ACC112 (cell line): ENCODE measurements around the gene MAGIX.
"Not testable (repeated sequence)": the region's sequence is repeated elsewhere in the genome, so short reads cannot be mapped to it uniquely, and the experiment has no call there.

Source experiments
- H2AFZ ChIP-seq: fragments of 200-600 bp; sonication (generic); one replicate; pipeline ENCODE4 v1.6.0; 2017; ENCODE audit warnings: antibody characterized with exemption, low read length; ENCODE audit not compliant: unreplicated experiment
- H3K27ac ChIP-seq: fragments of 200-600 bp; sonication (generic); 2 replicates; pipeline ENCODE4 v1.5.1; 2014; ENCODE audit warnings: low read depth, mild to moderate bottlenecking, antibody characterized with exemption, low read length, moderate library complexity
- H3K27me3 ChIP-seq: fragments of 200-600 bp; sonication (generic); 2 replicates; pipeline ENCODE4 v1.6.1; 2014; ENCODE audit warnings: mild to moderate bottlenecking, antibody characterized with exemption, low read length, moderate library complexity, mixed read lengths; ENCODE audit not compliant: insufficient read depth
- H3K36me3 ChIP-seq: fragments of 200-600 bp; sonication (generic); 2 replicates; pipeline ENCODE4 v1.6.1; 2016; ENCODE audit warnings: mild to moderate bottlenecking, antibody characterized with exemption, low read length, moderate library complexity, mixed read lengths; ENCODE audit not compliant: insufficient read depth
- H3K4me1 ChIP-seq: fragments of 200-600 bp; sonication (generic); one replicate; pipeline ENCODE4 v1.6.1; 2016; ENCODE audit warnings: low read length, mixed read lengths; ENCODE audit not compliant: insufficient read depth, unreplicated experiment, control insufficient read depth
- H3K4me3 ChIP-seq: fragments of 200-600 bp; sonication (generic); 2 replicates; pipeline ENCODE4 v1.5.1; 2014; ENCODE audit warnings: mild to moderate bottlenecking, low read depth, low read length
- H3K79me2 ChIP-seq: fragments of 200-600 bp; sonication (generic); one replicate; pipeline ENCODE4 v1.6.0; 2016; ENCODE audit warnings: low read length; ENCODE audit not compliant: control insufficient read depth, unreplicated experiment, insufficient read depth

The MAGIX gene

DNA sequence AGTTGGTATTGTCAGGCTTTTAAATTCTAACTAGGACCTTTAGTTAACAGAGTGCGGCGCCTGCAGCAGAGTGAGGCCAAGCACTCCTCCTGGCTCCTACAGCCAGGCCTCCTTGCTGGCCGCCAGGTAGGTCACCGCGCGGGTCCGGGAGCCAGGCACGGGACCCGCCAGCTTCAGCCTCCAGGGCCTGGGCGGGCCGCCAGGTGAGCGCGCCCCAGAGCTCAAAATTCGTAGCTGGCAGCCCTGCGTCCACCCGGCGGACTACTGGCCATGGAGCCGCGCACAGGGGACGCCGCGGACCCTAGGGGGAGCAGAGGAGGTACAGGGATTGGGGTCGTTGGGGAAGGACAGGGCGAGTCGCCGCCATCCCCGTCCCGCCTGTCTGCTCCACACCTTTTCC lies at the start of gene MAGIX:
Gene MAGIX (plus strand): TSS at position 139 of the 400 bp plus-strand sequence. CDS start 132 bp downstream, at position 271.
- Histone ChIP-seq H3K27ac (no peak within 1 kb of the TSS), H3K4me3 (peak within 1 kb of the TSS; percentile 74), H2AFZ (peak within 1 kb of the TSS; percentile 50), H3K79me2 (no peaks in the 10 kb centered on the region), H3K36me3 (no peaks in the 10 kb centered on the region), H3K4me1 (no peaks in the 10 kb centered on the region), H3K27me3 (no peaks in the 10 kb centered on the region)

DNA sequence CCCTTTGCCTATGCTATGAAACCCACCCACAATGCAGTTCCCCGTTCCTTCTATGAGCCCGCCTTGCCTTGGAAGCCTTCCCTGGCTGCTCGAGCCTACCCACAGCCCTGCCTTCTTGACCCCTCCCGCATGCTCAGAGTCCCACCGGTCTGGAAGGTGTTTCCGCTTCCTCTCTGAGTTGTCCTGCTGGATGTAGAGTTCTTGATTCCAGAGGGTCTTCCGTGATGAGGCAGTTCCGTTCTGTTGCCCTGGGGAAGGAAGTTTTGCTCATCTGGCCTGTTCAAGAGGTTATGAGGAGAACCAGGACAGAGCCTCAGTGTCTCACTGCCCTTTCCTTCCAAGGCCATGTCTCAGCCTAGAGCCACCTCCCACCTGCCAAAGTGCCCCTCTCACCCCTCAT lies 46.5 kb upstream of the MAGIX start:
- Histone ChIP-seq H3K36me3 (no peaks in the 10 kb centered on the region), H3K27me3 (no peaks in the 10 kb centered on the region), H2AFZ (no peak overlapping the region), H3K79me2 (no peaks in the 10 kb centered on the region), H3K27ac (no peak overlapping the region), H3K4me3 (no peak overlapping the region), H3K4me1 (no peaks in the 10 kb centered on the region)

DNA sequence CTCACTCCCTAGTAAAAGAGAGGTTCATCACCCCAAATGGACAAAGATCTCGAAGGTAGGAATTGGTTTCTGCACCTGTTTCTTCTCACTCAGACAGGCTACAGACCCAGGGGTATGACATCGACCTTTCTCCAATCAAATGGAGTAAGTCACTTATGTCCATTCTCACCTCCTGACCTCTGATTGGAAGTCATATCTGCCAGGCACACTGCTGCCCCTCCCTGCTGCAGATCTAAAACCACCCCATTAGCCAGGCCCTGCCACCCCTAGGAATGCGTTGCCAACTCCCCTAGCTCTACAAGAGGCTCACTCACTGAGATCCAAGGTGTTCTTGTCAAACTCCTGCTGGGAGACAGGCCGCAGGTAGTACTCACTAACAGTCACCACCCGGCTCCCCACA lies 45.8 kb upstream of the MAGIX start:
- H2AFZ ChIP-seq, result no peak overlapping the region

DNA sequence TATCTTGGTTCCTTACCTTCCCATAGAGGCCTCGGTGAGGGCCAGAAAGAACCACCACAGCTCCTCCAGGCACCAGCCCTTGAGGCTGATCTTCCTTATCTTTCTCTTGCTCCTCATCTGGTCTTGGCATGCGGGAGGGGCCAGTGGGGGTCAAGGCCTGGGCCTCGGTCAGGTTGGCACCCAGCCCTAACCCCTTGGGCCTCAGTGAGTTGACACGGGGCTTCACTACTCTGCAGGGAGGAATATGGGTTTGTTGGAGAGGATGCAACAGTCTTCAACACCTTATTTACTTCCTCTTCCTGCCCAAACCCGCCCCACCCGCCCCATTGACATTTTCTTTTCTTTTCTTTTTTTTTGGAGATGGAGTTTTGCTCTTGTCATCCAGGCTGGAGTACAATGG lies 45.0 kb upstream of the MAGIX start:
- H3K36me3 ChIP-seq, result no peaks in the 10 kb centered on the region

More for the DNA sequence above, 45.8 kb upstream of the MAGIX start:
- Histone ChIP-seq H3K4me3 (no peak overlapping the region), H3K79me2 (peaks cover 2% of the 10 kb centered on the region), H3K36me3 (no peaks in the 10 kb centered on the region), H3K4me1 (no peaks in the 10 kb centered on the region), H3K27ac (no peak overlapping the region), H3K27me3 (no peaks in the 10 kb centered on the region)

DNA sequence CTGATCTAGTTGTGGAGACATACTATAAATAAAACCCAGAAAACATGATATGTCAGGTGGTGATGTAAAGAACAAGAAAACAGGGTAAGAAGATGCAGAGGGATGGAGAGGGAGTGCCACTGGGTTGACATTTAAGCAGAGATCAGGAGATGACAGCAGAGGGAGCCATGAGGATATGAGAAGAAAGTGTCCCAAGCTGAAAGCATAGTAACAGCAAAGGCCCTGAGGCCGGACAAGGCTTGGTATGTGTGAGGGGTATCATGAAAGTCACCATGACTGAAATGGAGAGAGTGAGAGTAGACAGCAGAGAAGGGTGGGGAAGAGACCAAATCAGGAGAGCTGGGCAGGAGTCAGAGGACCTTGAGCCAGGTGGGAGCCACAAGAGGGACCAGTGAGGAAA lies 42.5 kb upstream of the MAGIX start:
- no peak overlapping the region for H2AFZ ChIP-seq
- H3K36me3 ChIP-seq, result no peaks in the 10 kb centered on the region

More for the DNA sequence above, 45.0 kb upstream of the MAGIX start:
- H3K4me3 ChIP-seq, result no peak overlapping the region
- no peak overlapping the region for H3K27ac ChIP-seq
- peaks cover 10% of the 10 kb centered on the region for H3K79me2 ChIP-seq
- H3K27me3 ChIP-seq, result no peaks in the 10 kb centered on the region
- no peaks in the 10 kb centered on the region for H3K4me1 ChIP-seq
- H2AFZ ChIP-seq, result no peak overlapping the region

DNA sequence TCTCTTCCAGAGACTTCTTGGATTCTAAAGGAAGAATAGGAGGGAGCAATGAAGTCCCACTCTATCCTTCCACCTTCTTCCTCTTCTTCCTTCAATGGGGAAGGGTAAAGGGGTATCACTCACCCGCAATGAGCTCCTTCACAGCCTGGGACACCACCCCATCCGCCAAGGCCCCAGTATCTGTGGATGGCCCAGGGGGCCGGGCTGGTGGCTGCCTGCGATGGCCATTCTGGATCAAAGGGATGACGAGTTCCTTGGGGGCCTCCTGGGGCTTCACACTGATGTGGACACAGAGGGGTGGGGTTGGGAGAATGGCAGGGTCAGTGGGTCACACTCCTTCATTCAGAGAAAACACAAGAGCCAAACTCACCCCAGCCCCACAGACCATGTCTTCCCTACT lies 40.1 kb upstream of the MAGIX start:
- Histone ChIP-seq H3K27ac (no peak overlapping the region), H3K4me3 (peak overlapping the region; percentile 99), H2AFZ (no peak overlapping the region), H3K4me1 (no peaks in the 10 kb centered on the region), H3K27me3 (no peaks in the 10 kb centered on the region), H3K36me3 (no peaks in the 10 kb centered on the region), H3K79me2 (peaks cover 18% of the 10 kb centered on the region)

More for the DNA sequence above, 42.5 kb upstream of the MAGIX start:
- H3K27me3 ChIP-seq, result no peaks in the 10 kb centered on the region
- H3K27ac ChIP-seq, result no peak overlapping the region
- H3K79me2 ChIP-seq, result peaks cover 18% of the 10 kb centered on the region
- H3K4me1 ChIP-seq, result no peaks in the 10 kb centered on the region
- no peak overlapping the region for H3K4me3 ChIP-seq

DNA sequence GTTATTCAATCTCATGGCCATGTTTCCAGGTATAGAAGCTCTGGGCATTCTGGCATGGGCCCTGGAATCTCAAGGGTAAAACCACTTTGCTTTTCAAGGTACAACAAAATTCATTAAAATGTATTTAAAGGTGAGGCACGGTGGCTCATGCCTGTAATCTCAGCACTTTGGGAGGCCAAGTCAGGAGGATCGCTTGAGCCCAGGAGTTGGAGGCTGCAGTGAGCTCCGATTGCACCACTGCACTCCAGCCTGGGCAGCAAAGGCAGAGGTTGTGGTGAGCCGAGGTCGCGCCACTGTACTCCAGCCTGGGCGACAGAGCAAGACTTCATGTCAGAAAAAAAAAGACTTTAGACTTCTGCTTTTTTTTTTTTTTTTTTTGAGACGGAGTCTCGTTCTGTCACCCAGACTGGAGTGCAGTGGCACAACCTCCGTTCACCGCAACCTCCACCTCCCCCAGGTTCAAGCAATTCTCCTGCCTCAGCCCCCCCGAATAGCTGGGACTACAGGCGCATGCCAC lies 34.8 kb upstream of the MAGIX start:
- H3K36me3 ChIP-seq, H3K27me3 ChIP-seq, H3K79me2 ChIP-seq, H2AFZ ChIP-seq, H3K27ac ChIP-seq, H3K4me1 ChIP-seq, H3K4me3 ChIP-seq: not testable (repeated sequence)

DNA sequence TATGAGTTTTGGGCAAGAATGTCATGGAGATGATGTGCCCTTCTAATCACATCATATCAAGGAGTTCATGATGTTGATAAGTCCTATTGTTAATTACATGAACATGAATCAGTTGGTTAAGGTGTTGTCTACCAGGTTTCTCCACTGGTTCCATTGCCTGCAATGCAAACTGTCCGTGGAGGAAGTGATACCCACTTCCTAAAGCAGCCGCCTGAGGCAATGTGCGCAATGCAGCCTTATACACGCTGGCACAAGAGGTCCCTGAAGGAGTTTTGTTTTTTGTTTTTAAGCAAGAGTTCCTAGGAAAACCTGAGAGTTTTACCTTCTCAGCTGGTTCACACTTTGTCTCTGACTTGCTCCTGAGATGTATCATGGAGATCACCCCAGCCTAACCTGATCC lies 33.1 kb upstream of the MAGIX start:
- Histone ChIP-seq H3K4me3 (no peak overlapping the region), H3K36me3 (no peaks in the 10 kb centered on the region), H2AFZ (no peak overlapping the region), H3K27me3 (no peaks in the 10 kb centered on the region), H3K4me1 (no peaks in the 10 kb centered on the region), H3K27ac (no peak overlapping the region), H3K79me2 (no peaks in the 10 kb centered on the region)

DNA sequence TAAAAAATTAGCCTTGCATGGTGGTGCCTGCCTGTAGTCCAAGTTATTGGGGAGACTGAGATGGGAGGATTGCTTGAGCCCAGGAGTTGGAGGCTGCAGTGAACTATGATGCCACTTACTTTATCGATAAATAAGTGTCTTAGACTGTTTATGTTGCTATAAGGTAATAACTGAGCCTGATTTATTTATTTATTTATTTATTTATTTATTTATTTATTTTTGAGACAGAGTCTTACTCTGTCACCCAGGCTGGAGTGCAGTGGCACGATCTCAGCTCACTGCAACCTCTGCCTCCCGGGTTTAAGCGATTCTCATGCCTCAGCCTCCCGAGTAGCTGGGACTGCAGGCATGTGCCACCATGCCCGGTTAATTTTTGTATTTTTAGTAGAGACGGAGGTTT lies 30.3 kb upstream of the MAGIX start:
- H2AFZ ChIP-seq, H3K36me3 ChIP-seq, H3K27ac ChIP-seq, H3K4me3 ChIP-seq, H3K4me1 ChIP-seq, H3K27me3 ChIP-seq, H3K79me2 ChIP-seq: not testable (repeated sequence)

DNA sequence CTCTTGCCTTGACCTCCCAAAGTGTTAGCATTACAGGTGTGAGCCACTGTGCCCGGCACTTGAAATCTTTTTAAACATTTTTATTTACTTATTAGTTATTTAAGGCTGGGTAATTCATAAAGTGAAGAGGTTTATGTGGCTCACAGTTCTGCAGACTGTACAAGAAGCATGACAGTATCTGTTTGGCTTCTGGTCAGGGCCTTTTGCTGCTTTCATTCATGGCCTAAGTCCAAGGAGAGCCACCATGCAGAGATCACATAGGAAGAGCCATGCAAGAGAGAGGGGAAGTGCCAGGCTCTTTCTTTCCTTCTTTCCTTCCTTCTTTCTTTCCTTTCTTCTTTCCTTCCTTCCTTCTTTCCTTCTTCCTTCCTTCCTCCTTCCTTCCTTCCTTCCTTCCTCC lies 28.8 kb upstream of the MAGIX start:
- Histone ChIP-seq H3K4me3 (no peak overlapping the region), H3K36me3 (no peaks in the 10 kb centered on the region), H2AFZ (no peak overlapping the region)

DNA sequence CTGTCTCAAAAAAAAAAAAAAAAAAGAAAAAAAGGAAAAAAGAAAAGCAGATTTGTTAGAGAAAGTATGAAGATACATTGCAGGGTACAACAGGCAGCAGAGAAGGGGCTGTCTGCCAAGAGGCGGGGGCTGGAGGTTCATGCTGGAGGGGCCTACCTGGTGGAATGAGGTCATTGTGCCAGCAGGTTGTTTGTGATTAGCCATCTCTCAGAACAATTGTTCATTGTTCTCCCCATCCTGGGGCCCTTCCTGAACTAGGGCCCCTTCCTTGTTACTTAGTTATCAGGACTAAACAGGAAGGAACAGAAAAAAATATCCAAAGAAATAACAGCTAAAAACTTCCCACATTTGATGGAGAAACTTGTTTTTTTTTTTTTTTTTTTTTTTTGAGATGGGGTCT lies 25.1 kb upstream of the MAGIX start:
- Histone ChIP-seq H3K79me2 (no peaks in the 10 kb centered on the region), H3K4me1 (no peaks in the 10 kb centered on the region), H3K36me3 (no peaks in the 10 kb centered on the region), H3K27me3 (no peaks in the 10 kb centered on the region), H3K4me3 (no peak overlapping the region), H2AFZ (no peak overlapping the region), H3K27ac (no peak overlapping the region)

More for the DNA sequence above, 28.8 kb upstream of the MAGIX start:
- Histone ChIP-seq H3K27me3 (no peaks in the 10 kb centered on the region), H3K79me2 (no peaks in the 10 kb centered on the region), H3K27ac (no peak overlapping the region), H3K4me1 (no peaks in the 10 kb centered on the region)
